Endothelial cell of umbilical vein (primary cell): ENCODE data around the gene IPO4.

Source experiments
- CTCF ChIP-seq, 2 donors: IDR thresholded peaks; 1 replicate in 1 of 2; 2 replicates in 1 of 2; pipeline ENCODE4 v1.5.1; 2011; ENCODE audit warnings: low read length in 2 of 2, mild to moderate bottlenecking in 2 of 2, moderate library complexity in 2 of 2, control low read depth in 1 of 2, inconsistent platforms in 1 of 2, low read depth in 1 of 2; ENCODE audit not compliant: insufficient read depth in 1 of 2; ENCODE audit errors: extremely low read depth in 1 of 2
- EZH2 ChIP-seq: IDR thresholded peaks from 2 replicates; pipeline ENCODE4 v1.6.1; 2012; ENCODE audit warnings: borderline replicate concordance, low read depth, mild to moderate bottlenecking, moderate library complexity, low read length, inconsistent platforms; ENCODE audit not compliant: severe bottlenecking
- FOS ChIP-seq: IDR thresholded peaks from 2 replicates; pipeline ENCODE4 v1.6.1; 2011; ENCODE audit warnings: mild to moderate bottlenecking, low read length, moderate library complexity, borderline replicate concordance; ENCODE audit not compliant: insufficient read depth
- GATA2 ChIP-seq: IDR thresholded peaks from 2 replicates; pipeline ENCODE4 v1.7.0; 2011; ENCODE audit warnings: low read depth, mild to moderate bottlenecking, moderate library complexity, mixed read lengths, low read length; ENCODE audit not compliant: insufficient read length, insufficient read depth
- JUN ChIP-seq: IDR thresholded peaks from 2 replicates; pipeline ENCODE4 v1.6.1; 2011; ENCODE audit warnings: borderline replicate concordance, low read depth; ENCODE audit not compliant: insufficient read length, insufficient read depth
- MAX ChIP-seq: IDR thresholded peaks from 2 replicates; pipeline ENCODE4 v1.6.1; 2011; ENCODE audit not compliant: insufficient read depth, insufficient read length
- MYC ChIP-seq: IDR thresholded peaks from one replicate; pipeline ENCODE4 v1.6.1; 2011; ENCODE audit warnings: mild to moderate bottlenecking, low read depth, low read length
- POLR2A ChIP-seq: IDR thresholded peaks from 2 replicates; pipeline ENCODE4 v1.6.1; 2012; ENCODE audit warnings: low read depth, mild to moderate bottlenecking, control low read depth, low read length
- POLR2AphosphoS5 ChIP-seq: IDR thresholded peaks from 2 replicates; pipeline ENCODE4 v1.6.1; 2012; ENCODE audit warnings: low read depth, mild to moderate bottlenecking, control low read depth, low read length, moderate library complexity; ENCODE audit not compliant: insufficient read depth

GRCh38 chr14:24236689-24237462, 48.3 kb upstream of the IPO4 start:
- TF ChIP-seq CTCF (IDR thresholded peaks at IDR 0.05; ENCODE audit: extremely low read depth in 1 of 2, insufficient read depth in 1 of 2, low read depth in 1 of 2, low read length in 2 of 2), result no peak
- TF ChIP-seq POLR2A, result no peak
- no peak for TF ChIP-seq MAX
- no peak for TF ChIP-seq POLR2AphosphoS5
- no peak for TF ChIP-seq EZH2
- no peak for TF ChIP-seq FOS
- no peak for TF ChIP-seq MYC
- TF ChIP-seq JUN, result no peak
- no peak for TF ChIP-seq GATA2
